HFFc6 (cell line): Measurements from ENCODE around the gene ARGLU1. TPM values are rescaled to one million over a fixed set of nuclear protein-coding genes. Genes with fewer than 3 reads are reported as not detected.

ENCODE experiments used
- DNase-seq: peaks from one replicate; pipeline ENCODE4 v3.0.0-alpha.2; 2018
- H3K27ac Mint-ChIP-seq: 2 replicates; pipeline ENCODE4 v1.8.0; 2020; ENCODE audit warnings: mild to moderate bottlenecking, mixed read lengths
- H3K27me3 Mint-ChIP-seq: 2 replicates; pipeline ENCODE4 v1.8.0; 2021; ENCODE audit warnings: mild to moderate bottlenecking, moderate library complexity, mixed read lengths; ENCODE audit not compliant: insufficient read depth
- H3K36me3 Mint-ChIP-seq: 2 replicates; pipeline ENCODE4 v1.8.0; 2021; ENCODE audit warnings: low read depth, mixed read lengths
- H3K4me1 Mint-ChIP-seq: 2 replicates; pipeline ENCODE4 v1.8.0; 2020; ENCODE audit warnings: low read depth, mixed read lengths
- H3K4me3 Mint-ChIP-seq: 2 replicates; pipeline ENCODE4 v1.8.0; 2020; ENCODE audit warnings: mild to moderate bottlenecking, moderate library complexity, mixed read lengths
- H3K9me3 Mint-ChIP-seq: 2 replicates; pipeline ENCODE4 v1.8.0; 2020; ENCODE audit warnings: mild to moderate bottlenecking, mixed read lengths
- total RNA-seq, 6 experiments: library from RNA; stranded (reverse); fragmentation: NEBNext Ultra II Directional; extraction: Animal tissue kit (Norgen Biotek cat#: 25700); gene quantifications; 2 replicates in 1 of 6; 3 replicates in 5 of 6; pipeline ENCODE4 v1.2.3, GENCODE V29; 2021
- TF ChIP-seq, protein P1 (sequence below): fragments of 200-600 bp; sonication (generic); IDR thresholded peaks from 2 replicates; pipeline ENCODE4 v1.5.0; 2021; ENCODE audit warnings: antibody characterized with exemption, mild to moderate bottlenecking

ARGLU1 gene
- total RNA-seq, 6 experiments from 2014 or later = 30.3 to 39.4 (median 38.0) TPM

DNA sequence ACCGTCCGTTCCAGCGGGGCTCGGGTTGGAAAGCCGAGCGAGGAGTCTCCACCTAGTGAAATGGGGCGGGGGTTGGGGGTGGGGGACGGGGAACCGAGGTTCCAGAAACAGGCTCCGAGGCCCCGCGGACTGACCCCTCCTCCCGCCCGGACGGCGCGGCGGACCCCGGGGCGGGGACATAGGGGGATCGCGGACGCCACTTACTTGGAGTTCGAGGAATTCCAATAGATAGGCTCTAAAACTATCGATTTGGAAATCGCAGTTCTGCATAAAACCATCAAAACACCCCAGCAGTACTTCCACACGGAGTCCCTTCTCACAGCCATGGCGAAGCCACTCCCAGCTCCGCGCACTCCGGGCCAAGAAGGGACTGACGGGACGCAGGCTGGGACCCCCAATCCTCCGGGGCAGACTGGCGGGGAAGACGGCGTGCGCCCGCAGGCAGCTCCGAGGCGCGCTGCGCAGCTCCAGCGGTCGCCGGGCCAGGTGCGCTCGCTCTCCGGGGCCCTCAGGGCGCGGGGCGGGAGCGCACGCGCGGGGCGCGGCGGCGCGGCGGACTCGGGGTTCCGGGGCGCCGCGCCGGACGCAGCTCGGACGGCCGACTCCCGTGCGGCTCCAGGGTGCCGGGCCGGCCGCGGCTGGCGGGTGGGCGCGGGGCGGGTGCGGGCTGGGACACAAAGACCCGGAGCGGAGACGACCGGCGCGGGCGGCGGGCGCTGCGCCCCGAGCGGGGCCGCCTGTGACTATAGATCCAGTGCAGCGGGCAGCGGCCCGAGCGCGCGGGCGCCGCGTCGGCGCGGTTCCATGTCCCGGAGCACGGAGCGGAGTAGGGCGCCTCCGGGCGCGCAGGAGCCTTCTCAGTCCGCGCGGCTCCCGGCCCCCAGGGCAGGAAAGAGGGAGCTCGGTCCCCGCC is 33.0 kb downstream of the ARGLU1 start:
- Mint-ChIP-seq H3K9me3 (no peaks in the 10 kb centered on the region), H3K27me3 (peaks cover 3% of the 10 kb centered on the region; the same call in 1 of the 2 replicates), H3K36me3 (peaks cover 9% of the 10 kb centered on the region; the same call in 1 of the 2 replicates), H3K27ac (peak overlapping the region; percentile 67), H3K4me1 (peaks cover 39% of the 10 kb centered on the region), H3K4me3 (peak overlapping the region; percentile 93)
- DNase-seq = no peak
- TF ChIP-seq, protein P1, sequence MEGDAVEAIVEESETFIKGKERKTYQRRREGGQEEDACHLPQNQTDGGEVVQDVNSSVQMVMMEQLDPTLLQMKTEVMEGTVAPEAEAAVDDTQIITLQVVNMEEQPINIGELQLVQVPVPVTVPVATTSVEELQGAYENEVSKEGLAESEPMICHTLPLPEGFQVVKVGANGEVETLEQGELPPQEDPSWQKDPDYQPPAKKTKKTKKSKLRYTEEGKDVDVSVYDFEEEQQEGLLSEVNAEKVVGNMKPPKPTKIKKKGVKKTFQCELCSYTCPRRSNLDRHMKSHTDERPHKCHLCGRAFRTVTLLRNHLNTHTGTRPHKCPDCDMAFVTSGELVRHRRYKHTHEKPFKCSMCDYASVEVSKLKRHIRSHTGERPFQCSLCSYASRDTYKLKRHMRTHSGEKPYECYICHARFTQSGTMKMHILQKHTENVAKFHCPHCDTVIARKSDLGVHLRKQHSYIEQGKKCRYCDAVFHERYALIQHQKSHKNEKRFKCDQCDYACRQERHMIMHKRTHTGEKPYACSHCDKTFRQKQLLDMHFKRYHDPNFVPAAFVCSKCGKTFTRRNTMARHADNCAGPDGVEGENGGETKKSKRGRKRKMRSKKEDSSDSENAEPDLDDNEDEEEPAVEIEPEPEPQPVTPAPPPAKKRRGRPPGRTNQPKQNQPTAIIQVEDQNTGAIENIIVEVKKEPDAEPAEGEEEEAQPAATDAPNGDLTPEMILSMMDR = no peak

DNA sequence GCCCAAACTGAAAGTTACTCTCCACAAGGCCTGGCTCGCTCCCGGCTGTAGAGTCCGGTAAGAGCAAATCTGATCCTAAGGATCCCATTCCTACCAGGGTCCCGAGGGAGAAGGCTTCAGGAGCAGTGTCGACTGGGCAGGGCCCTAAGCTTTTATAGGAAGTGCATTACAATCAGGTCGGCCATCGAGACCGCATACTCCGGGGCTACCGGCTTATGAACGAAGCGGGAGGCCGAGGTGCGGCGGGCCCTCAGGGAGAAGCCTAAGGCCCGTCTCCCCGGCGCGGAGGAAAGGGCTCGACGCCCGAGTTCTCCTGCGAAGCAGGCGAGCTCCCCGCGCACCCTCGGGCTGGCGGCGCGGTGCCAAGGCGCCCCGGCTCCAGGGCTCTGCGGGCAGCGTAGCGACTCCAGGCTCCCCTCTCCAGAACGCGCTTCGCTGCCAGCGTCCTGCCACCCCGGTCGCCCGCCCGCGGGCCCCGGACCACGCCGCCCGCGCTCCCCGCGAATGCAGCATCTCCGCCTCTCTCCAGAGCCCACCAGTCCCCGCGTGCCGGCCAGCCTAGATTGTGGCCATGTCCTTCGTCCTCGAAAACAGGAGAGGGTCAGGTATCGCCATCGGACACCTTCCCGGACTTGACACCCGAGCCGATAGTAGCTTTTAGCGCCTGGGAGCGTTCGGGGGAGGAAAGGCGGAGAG is 33.8 kb downstream of the ARGLU1 start:
- Mint-ChIP-seq H3K9me3 (no peaks in the 10 kb centered on the region), H3K36me3 (peaks cover 9% of the 10 kb centered on the region; the same call in 1 of the 2 replicates), H3K4me3 (peak overlapping the region; percentile 93), H3K27ac (peak overlapping the region; percentile 88), H3K27me3 (peaks cover 3% of the 10 kb centered on the region; the same call in 1 of the 2 replicates), H3K4me1 (peaks cover 47% of the 10 kb centered on the region)
- TF ChIP-seq, protein P1 = no peak
- DNase-seq = peak; percentile 28

DNA sequence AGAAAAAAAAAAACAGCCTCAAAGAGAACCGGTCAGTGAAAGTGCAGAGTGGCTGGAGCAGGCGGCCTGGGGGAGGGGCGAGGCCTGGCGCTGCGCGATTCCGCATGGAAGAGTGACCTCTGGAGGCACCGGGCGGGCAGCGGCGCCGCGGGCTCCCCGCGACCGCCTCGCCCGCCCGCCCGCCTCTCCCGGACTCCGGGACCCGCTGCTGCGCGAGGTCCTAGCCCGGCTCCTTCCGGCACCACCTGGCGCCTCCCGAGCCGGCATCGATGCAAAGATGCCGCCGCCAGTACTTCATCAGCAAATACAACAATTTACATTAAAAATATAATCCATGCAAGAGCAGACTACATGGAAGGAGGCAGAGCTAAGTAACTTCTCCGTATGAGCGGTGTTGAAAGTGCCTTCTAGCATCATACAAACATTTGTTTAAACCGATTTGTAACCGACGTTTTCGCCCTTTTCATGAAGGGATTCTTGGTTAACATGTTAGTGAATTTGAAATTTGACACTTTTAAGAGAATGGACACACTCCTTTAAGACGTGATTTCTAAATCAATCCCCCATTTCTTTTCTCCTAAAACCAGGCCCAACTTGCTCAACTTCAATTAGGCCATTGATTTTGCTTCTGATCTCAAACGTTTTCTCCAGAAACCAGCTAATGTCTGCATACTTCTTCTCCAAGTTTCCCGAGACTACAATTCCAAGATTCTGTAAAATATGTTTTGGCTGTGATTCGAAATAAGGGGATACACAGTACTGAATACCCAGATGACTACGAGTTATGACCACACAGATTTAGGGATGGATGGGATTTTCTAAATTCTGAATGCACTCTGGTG is 34.6 kb downstream of the ARGLU1 start:
- no peaks in the 10 kb centered on the region for H3K9me3 Mint-ChIP-seq
- peak overlapping the region; percentile 93 for H3K4me3 Mint-ChIP-seq
- peak overlapping the region; percentile 88 for H3K27ac Mint-ChIP-seq
- peak; percentile 70 for DNase-seq
- peaks cover 12% of the 10 kb centered on the region; the same call in 1 of the 2 replicates for H3K36me3 Mint-ChIP-seq
- H3K4me1 Mint-ChIP-seq = peaks cover 48% of the 10 kb centered on the region
- TF ChIP-seq, protein P1 = peak; percentile 81
- peaks cover 4% of the 10 kb centered on the region; the same call in 1 of the 2 replicates for H3K27me3 Mint-ChIP-seq

DNA sequence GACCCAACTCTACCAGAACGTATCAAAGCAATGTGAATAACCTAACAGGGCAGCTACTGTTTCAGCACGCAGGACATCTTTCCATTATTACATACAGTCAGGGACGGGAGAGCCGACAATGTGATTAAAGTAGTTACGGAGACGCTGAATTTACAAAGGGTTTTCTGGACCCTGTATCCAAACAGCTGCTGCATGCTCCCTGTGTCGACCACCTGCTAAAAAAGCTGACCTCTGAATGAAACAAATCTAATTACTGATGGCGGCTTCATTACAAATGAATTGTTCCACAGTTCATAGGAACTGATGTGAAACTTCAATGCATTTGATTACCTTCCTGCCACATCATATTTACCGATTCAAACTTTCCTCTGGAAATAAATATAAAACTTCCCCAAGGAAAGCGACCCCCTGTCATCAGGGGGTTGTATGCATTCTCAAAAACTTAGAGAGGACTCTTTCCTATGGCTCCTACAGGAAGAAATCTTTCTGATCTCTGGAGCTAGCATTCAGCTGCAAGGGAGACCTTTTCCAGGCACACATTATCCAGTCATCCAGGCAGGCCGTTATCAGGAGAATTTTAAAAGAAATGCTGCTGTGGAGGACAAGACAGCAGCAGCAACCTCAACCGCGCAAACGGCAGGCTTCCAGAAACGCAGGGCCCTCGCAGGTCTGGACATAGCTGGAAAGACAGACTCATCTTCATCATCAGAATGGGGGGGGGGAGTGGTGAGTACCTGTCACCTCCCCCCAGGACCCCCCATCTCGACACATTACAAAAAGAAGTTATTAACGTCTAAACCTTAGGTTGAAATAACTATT is 35.6 kb downstream of the ARGLU1 start:
- peaks cover 13% of the 10 kb centered on the region; the same call in 1 of the 2 replicates for H3K36me3 Mint-ChIP-seq
- peaks cover 48% of the 10 kb centered on the region for H3K4me1 Mint-ChIP-seq
- no peaks in the 10 kb centered on the region for H3K9me3 Mint-ChIP-seq
- DNase-seq = no peak
- H3K4me3 Mint-ChIP-seq = peak overlapping the region; percentile 93
- H3K27ac Mint-ChIP-seq = peak overlapping the region; percentile 84
- TF ChIP-seq, protein P1 = no peak
- H3K27me3 Mint-ChIP-seq = peaks cover 4% of the 10 kb centered on the region; the same call in 1 of the 2 replicates
